Measurements from ENCODE around the gene TMEM184C.

DNA sequence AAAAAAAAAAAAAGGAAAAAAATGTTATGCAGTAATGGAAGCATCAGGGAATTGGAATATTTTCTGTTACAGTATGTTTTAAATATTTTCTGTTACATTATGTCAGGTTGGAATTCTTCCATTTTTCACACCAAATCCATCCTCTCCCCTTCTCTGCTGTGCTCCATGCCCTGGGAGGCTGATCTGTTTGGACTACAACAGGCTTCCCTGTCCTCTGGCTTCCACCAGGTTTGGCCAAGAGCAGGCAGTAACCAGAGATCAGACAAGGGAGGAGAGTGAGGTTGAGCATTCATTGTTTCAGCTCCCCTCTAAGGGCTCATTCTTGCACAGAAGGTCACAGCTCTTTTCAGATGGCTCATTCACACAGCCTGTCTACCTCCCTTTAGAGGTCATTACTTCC lies 11.7 kb upstream of the TMEM184C start:
- TF ChIP-seq, protein P1, sequence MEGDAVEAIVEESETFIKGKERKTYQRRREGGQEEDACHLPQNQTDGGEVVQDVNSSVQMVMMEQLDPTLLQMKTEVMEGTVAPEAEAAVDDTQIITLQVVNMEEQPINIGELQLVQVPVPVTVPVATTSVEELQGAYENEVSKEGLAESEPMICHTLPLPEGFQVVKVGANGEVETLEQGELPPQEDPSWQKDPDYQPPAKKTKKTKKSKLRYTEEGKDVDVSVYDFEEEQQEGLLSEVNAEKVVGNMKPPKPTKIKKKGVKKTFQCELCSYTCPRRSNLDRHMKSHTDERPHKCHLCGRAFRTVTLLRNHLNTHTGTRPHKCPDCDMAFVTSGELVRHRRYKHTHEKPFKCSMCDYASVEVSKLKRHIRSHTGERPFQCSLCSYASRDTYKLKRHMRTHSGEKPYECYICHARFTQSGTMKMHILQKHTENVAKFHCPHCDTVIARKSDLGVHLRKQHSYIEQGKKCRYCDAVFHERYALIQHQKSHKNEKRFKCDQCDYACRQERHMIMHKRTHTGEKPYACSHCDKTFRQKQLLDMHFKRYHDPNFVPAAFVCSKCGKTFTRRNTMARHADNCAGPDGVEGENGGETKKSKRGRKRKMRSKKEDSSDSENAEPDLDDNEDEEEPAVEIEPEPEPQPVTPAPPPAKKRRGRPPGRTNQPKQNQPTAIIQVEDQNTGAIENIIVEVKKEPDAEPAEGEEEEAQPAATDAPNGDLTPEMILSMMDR (conservative IDR thresholded peaks at IDR 0.05; ENCODE audit: low read depth, low read length) = no peak
- TF ChIP-seq EZH2 (IDR thresholded peaks at IDR 0.05; ENCODE audit: borderline replicate concordance, low read depth, low read length, poor library complexity, severe bottlenecking) = no peak
